Measurements from ENCODE around the gene ZBTB2. TPM values are rescaled to one million over a fixed set of nuclear protein-coding genes. Genes with fewer than 3 reads are reported as not detected.
A peak's percentile ranks its signal among the peaks of the same experiment; 100 is the strongest.

The ZBTB2 gene
- total and polyA plus RNA-seq, 11 donors = 3.2 to 8.2 (median 5.0) TPM

- DNase-seq (no peak), ATAC-seq (no peak)
- intact Hi-C loops (cut with DNase I) = no loop called here
- H3K27me3 ChIP-seq = no peaks in the 10 kb centered on the region
- peaks cover 0 to 4% (median 0%) of the 10 kb centered on the region in 12 donors for H3K4me1 ChIP-seq
- H3K4me3 ChIP-seq = no peak overlapping the region
- TF ChIP-seq POLR2A (IDR thresholded peaks at IDR 0.05) (no peak), CTCF (IDR thresholded peaks at IDR 0.05) (no peak)
- peak overlapping the region in 1 of 12 donors; percentile 10 for H3K27ac ChIP-seq
- 93 to 97% (median 96%) methylated on average over 8 of the region's 8 CpGs for WGBS, 4 donors
- peaks cover 0 to 89% (median 53%) of the 10 kb centered on the region in 9 donors for H3K36me3 ChIP-seq
- no peaks in the 10 kb centered on the region for H3K9me3 ChIP-seq
Measured at GRCh38 chr6:151413372-151414145, 22.2 kb upstream of the ZBTB2 start.

GRCh38 chr6:151412909-151413308 lies 21.6 kb upstream of the ZBTB2 start:
- DNase-seq (no peak), ATAC-seq (peak in 1 of 4 donors; percentile 29)
- Histone ChIP-seq H3K4me3 (no peak overlapping the region), H3K27me3 (no peaks in the 10 kb centered on the region), H3K27ac (peak overlapping the region in 1 of 12 donors; percentile 10), H3K4me1 (peaks cover 0 to 4% (median 0%) of the 10 kb centered on the region in 12 donors), H3K9me3 (no peaks in the 10 kb centered on the region), H3K36me3 (peaks cover 0 to 89% (median 56%) of the 10 kb centered on the region in 9 donors)
- 91 to 97% (median 94%) methylated on average over 3 of the region's 3 CpGs for WGBS, 4 donors
- intact Hi-C loops (cut with DNase I) = no loop called here
- no peak for TF ChIP-seq POLR2A (IDR thresholded peaks at IDR 0.05)
- TF ChIP-seq CTCF (IDR thresholded peaks at IDR 0.05) = no peak

- peaks cover 0 to 14% (median 0%) of the 10 kb centered on the region in 12 donors for H3K4me1 ChIP-seq
- no peak overlapping the region for H3K27ac ChIP-seq
- no peaks in the 10 kb centered on the region for H3K27me3 ChIP-seq
- no peak overlapping the region for H3K4me3 ChIP-seq
- intact Hi-C loops (cut with DNase I) = loop anchor here in 6 of 10 donors (5.0 to 10.0 kb wide), 3 partner anchors 63 to 68 kb away; no protein-coding TSS in a partner anchor
- DNase-seq (no peak), ATAC-seq (no peak)
- H3K36me3 ChIP-seq = peaks cover 0 to 79% (median 48%) of the 10 kb centered on the region in 9 donors
- TF ChIP-seq CTCF (IDR thresholded peaks at IDR 0.05) (no peak), POLR2A (IDR thresholded peaks at IDR 0.05) (no peak)
- no peaks in the 10 kb centered on the region for H3K9me3 ChIP-seq
- 89 to 95% (median 93%) methylated on average over 7 of the region's 7 CpGs for whole genome bisulfite sequencing, 4 donors
Measured at GRCh38 chr6:151409679-151410078, 18.3 kb upstream of the ZBTB2 start.

- TF ChIP-seq CTCF (IDR thresholded peaks at IDR 0.05) (no peak), POLR2A (IDR thresholded peaks at IDR 0.05) (no peak)
- WGBS, 4 donors = 95 to 99% (median 96%) methylated on average over 2 of the region's 2 CpGs
- intact Hi-C loops (cut with DNase I) = loop anchor here in 6 of 10 donors (5.0 to 10.0 kb wide), 3 partner anchors 63 to 68 kb away; no protein-coding TSS in a partner anchor
- peaks cover 0 to 14% (median under 1%) of the 10 kb centered on the region in 12 donors for H3K4me1 ChIP-seq
- no peak for DNase-seq
- no peaks in the 10 kb centered on the region for H3K27me3 ChIP-seq
- no peak overlapping the region for H3K27ac ChIP-seq
- no peak for ATAC-seq
- no peaks in the 10 kb centered on the region for H3K9me3 ChIP-seq
- peaks cover 0 to 79% (median 48%) of the 10 kb centered on the region in 9 donors for H3K36me3 ChIP-seq
- no peak overlapping the region for H3K4me3 ChIP-seq
Measured at GRCh38 chr6:151409260-151409659, 17.9 kb upstream of the ZBTB2 start.

Measured in heart left ventricle (tissue), 16 donors.